GM21576 (cell line): ENCODE results near the gene E2F4.
A peak's percentile ranks its signal among the peaks of the same experiment; 100 is the strongest.

Experiments used
- ATAC-seq: cut with Tn5 transposase; IDR thresholded peaks from one replicate; pipeline ENCODE4 v1.9.1; 2021; ENCODE audit warnings: mild to moderate bottlenecking, moderate library complexity; ENCODE audit not compliant: unreplicated experiment

The E2F4 gene

DNA sequence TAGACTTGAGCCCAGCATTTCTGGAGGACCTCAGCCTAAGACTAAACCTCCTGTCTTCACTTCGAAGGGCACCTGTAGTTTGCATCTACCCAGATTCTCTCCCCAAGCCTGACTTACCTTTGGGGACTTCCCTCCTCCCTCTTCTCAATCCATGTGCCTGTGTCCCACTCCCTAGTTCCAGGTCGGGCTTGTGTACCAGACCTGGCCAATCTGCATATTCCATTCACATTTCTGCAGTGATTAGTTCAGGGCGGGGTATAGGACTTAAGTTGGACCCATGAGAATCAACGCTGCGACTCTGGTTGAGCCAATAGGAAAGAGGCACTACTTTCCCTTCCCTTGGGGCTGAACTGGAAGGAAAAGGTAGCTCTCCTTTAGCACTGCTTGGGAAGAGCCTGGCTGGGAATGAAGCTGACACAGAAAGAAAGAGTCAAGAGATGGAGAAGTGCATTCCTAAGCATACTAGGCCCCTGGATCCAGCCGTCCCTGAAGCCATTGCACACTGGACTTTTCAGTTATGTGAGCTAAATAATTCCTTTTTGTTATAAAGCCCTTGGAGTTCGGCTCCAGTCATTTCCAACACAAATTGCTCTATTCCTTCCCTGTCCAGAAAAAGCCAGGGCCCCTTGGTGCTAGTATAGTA, 34.7 kb upstream of the E2F4 start:
- ATAC-seq, result no peak

GRCh38 chr16:67157892-67158635, 33.9 kb upstream of the E2F4 start:
- no peak for ATAC-seq

DNA sequence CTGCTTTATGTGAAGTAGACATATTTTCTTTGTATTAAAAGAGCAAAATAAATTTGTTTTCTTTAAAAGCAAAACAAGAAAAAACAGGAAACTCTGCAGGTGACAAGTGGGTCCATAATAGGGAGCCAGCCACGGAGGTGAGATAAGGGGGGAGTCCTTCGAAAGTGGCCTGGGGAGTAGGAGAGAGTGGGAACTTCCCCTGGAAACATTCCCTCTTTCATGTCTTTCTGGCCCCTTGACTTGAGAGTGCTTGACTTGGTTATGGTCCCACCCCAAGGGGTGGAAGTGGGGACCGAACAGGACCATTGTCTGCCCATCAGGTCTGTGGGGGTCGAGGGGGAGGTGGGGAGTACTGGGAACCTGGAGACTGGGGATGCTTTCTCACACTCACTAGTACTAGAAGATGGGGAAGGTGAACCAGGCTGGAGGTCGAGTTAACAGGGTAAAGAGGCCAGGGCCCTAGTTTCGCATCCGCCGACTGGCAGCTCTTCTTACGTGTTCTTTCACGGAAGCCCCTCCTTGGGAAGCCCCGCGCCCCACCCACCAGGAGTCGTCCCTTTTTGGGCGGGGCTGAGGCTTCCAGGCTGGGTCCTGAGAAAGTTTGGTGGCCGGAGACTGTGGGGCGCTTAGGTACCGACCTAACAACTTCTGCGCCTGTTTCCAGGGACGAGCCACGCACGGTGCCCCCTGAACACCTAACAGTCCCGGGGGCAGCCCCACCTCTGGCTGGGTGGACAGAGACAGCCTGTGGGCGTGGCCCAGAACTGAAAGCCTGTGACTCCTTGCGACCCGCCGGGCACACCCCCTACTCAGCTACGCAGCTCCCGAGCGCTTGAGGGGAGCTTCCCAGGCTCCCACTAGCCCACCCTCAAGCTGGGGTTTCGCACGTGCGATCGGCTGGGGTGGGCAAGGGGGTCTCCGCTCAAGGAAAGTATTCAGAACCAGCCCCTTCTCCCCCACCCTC, 33.0 kb upstream of the E2F4 start:
- ATAC-seq, result peak; percentile 44

- ATAC-seq, result no peak
Observed at GRCh38 chr16:67161595-67162058, 30.3 kb upstream of the E2F4 start.

GRCh38 chr16:67162506-67163163, 29.3 kb upstream of the E2F4 start:
- ATAC-seq, result no peak

GRCh38 chr16:67163164-67163998, 28.6 kb upstream of the E2F4 start:
- no peak for ATAC-seq

DNA sequence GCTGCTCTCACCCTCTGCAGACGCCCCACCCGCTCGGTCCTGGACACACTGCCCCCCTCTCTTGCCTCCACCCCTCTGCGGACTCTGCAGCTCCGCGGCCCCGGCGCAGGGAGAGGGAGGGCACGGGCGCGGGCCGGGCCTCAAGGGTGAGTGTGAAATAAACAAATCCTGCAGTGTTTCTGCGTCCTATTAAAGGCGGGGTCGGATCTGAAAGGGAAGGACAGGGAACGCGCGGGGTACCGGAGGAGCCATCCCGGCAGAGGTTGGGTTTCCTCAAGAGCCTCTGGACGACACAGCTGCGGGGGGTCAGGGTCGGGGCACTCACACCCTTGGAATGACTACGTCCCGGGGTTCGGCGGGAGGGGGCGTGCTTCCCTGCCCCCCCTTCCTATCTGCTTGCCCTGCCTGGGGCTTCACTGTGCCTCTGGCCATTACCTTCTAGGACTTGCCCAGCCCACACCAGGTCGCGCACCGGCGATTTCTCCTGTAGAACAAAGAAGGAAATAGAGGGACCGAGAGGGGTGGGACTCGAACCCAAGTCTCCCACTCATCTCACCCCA, 27.9 kb upstream of the E2F4 start:
- ATAC-seq, result no peak

DNA sequence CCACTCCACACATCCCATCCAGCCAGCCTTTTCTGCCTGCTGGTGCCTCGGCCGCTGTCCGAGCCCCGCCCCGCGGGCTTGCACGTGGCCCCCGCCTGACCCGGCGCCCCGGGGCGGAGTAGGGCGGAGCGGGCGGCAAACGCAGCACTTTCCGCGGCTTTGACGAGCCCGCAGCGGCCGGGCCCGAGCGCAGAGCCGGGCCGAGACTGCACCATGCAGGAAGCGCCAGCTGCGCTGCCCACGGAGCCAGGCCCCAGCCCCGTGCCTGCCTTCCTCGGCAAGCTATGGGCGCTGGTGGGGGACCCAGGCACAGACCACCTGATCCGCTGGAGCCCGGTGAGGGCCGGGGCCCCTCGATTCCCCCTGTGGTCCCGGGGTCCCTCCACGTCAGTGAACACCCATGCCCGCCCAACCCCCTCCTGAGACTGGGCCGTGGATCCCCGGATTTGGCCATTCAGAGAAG, 27.3 kb upstream of the E2F4 start, which contains the start of gene HSF4:
TSS of gene HSF4 (plus strand) at position 147 of the 463 bp plus-strand sequence. CDS start at position 214, 67 bp downstream.
- no peak for ATAC-seq

DNA sequence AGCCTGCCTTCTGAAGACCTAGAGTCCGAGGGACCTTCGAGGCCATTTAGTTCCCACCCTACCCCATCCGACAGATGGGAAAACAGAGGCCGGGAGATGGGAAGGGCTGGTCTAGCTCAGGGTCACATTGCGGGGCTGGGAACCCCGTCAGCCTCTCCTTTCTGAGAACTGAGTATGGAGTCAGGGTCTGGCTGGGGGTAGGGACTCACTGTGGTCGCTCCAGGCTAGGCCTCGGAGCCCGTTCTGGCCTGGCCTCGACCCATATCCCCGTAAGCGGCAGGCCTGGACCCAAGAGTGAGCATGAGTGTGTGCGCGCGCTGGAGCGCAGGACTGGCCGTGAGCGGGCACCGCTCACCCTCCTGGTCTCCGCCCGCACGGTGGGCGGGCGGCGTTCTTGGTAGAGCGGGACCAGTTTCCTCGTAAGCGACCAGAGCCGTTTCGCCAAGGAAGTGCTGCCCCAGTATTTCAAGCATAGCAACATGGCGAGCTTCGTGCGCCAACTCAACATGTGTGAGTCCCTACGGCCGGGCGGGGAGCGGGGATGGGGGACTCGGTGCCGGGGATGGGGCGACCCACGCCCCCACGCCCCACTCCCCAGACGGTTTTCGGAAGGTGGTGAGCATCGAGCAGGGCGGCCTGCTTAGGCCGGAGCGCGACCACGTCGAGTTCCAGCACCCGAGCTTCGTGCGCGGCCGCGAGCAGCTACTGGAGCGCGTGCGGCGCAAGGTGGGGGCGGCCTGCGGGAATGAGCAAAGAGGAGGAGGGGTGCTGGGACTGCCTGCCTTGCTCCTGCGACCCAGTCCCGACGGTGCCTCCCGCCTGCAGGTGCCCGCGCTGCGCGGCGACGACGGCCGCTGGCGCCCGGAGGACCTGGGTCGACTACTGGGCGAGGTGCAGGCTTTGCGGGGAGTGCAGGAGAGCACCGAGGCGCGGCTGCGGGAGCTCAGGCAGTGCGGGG, 26.6 kb upstream of the E2F4 start:
- no peak for ATAC-seq

- ATAC-seq, result no peak
Observed at GRCh38 chr16:67166110-67166547, 25.8 kb upstream of the E2F4 start.

- ATAC-seq, result no peak
Observed at GRCh38 chr16:67166598-67167168, 25.3 kb upstream of the E2F4 start.

DNA sequence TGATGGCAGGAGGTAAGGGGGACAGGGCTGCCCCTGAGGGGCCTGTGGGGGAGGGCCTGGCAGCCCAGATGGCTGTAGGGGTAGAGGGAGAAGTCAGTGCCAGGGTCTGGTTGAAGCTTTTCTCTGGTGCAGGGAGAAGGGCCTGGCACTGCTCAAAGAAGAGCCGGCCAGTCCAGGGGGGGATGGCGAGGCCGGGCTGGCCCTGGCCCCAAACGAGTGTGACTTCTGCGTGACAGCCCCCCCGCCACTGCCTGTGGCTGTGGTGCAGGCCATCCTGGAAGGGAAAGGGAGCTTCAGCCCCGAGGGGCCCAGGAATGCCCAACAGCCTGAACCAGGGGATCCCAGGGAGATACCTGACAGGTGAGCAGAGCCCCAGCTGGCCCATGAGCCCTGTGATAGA, 24.4 kb upstream of the E2F4 start:
- no peak for ATAC-seq

DNA sequence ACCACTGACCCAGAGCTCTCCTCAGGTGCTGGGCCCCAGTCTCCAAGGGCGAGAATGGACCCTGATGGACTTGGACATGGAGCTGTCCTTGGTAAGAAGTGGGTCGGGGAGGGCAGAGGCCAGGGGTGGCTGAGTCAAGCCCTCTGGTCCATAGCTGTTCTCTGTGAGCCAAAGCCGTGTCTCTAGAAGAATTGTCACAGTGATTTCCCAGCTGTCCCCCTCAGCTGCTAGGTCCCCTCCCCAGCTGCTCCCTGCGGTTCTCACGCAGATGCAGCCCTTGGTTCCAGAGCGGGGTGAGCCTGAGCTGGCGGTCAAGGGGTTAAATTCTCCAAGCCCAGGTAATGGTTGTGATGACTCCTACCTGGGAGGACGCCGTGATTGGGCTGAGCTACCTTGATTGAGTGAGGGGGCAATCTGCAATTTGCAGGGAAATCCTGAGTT, 22.9 kb upstream of the E2F4 start:
- ATAC-seq, result no peak

DNA sequence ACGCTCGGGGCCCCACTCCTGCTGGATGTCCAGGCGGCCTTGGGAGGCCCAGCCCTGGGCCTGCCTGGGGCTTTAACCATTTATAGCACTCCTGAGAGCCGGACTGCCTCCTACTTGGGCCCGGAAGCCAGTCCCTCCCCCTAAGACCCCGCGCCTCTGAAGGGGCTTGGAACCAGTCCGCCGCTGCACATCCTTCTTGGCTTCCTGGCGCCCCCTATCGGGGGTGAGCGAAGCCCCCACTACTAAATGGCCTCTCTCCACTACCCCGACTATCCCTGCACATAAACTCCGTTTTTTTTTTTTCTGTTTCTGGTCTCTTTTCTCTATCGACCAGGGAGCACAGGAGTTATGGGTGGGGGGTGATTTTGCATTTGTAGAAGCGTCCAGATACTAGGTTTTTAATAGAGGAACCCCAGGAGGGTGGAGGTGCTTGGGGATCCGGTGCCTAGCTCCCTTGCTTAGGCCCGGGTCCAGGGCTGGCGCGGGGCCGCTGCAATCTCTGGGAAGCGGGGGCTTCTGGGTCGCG, 22.2 kb upstream of the E2F4 start:
- ATAC-seq, result no peak

- ATAC-seq, result peak; percentile 47
Observed at GRCh38 chr16:67170168-67170948, 21.6 kb upstream of the E2F4 start, which contains the start of gene NOL3. Gene NOL3 (plus strand): TSS chr16:67170538.

DNA sequence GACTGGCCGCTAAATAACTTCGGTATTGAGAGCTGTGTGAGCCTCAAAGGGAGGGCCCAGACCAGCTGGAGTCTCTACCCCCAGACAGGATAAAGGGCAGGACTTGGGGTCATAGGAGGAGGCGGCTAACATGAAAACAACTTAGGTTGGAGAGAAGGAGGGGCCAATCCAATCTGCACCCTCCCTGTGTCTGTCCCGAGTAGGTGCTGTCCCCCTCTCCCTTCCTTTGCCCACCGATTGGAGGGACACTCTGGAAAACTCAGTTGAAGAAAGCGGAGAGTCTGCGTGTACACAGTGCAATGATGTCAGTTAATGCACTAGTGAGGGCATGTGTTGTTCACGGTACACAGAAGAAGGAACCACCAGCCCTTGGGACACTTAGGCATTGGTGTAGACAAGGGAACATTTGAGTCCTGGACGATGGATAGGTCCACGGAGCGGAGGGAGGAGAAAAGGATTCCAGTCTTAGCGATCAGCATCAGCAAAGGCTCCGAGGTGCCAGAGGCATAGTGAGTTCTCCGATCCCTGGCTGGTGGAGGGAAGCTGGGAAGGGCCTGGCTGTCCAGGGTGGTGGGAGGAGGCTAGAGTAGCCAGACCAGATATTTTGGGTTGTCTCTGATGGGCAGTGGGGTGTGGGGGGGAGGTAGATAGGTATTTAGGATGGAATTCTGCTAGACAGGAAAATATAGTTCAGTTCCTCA, 20.9 kb upstream of the E2F4 start:
- ATAC-seq, result no peak
